DND-41 (cell line): ENCODE results near the gene PAPPA2.
"Not testable (repeated sequence)": the region's sequence is repeated elsewhere in the genome, so short reads cannot be mapped to it uniquely, and the experiment has no call there.

ENCODE experiments used
- ATAC-seq: fragments of 200-7000 bp; cut with Tn5 transposase; 3 replicates; pipeline ENCODE4 v1.9.1; 2021; ENCODE audit warnings: low read depth; ENCODE audit not compliant: insufficient read depth
- DNase-seq: peaks from one replicate; pipeline ENCODE4 v3.0.0-alpha.2; 2020
- H2AFZ ChIP-seq: 2 replicates; pipeline ENCODE4 v1.6.0; 2012; ENCODE audit warnings: low read depth, low read length
- H3K27ac ChIP-seq: 2 replicates; pipeline ENCODE4 v1.5.1; 2012; ENCODE audit warnings: low read length, inconsistent platforms
- H3K27me3 ChIP-seq: fragments of 200-600 bp; sonication (generic); 2 replicates; pipeline ENCODE4 v1.6.0; 2012; ENCODE audit warnings: low read length, mild to moderate bottlenecking, inconsistent platforms; ENCODE audit not compliant: insufficient read depth, poor library complexity
- H3K36me3 ChIP-seq: 2 replicates; pipeline ENCODE4 v1.5.1; 2012; ENCODE audit warnings: low read length, inconsistent platforms; ENCODE audit not compliant: insufficient read depth
- H3K4me1 ChIP-seq: 2 replicates; pipeline ENCODE4 v1.5.1; 2012; ENCODE audit warnings: mild to moderate bottlenecking, low read length; ENCODE audit not compliant: insufficient read depth
- H3K4me2 ChIP-seq: 2 replicates; pipeline ENCODE4 v1.6.0; 2012; ENCODE audit warnings: mild to moderate bottlenecking, moderate library complexity, low read length, inconsistent platforms; ENCODE audit not compliant: insufficient read depth
- H3K4me3 ChIP-seq, 2 experiments: fragments of 200-600 bp in 1 of 2; shearing (Covaris generic) in 1 of 2; 2 replicates each; pipeline ENCODE4 v1.5.1; 2012 to 2016; ENCODE audit warnings: inconsistent platforms in 2 of 2, low read length in 2 of 2, mild to moderate bottlenecking in 2 of 2, low read depth in 1 of 2, moderate library complexity in 1 of 2
- H3K79me2 ChIP-seq: 2 replicates; pipeline ENCODE4 v1.6.0; 2012; ENCODE audit warnings: low read length, inconsistent platforms; ENCODE audit not compliant: insufficient read depth
- H3K9ac ChIP-seq: 2 replicates; pipeline ENCODE4 v1.6.0; 2012; ENCODE audit warnings: low read depth, mild to moderate bottlenecking, inconsistent platforms, low read length, moderate library complexity
- H3K9me3 ChIP-seq: 2 replicates; pipeline ENCODE4 v1.5.1; 2012; ENCODE audit warnings: low read length, moderate library complexity, mild to moderate bottlenecking, inconsistent platforms; ENCODE audit not compliant: insufficient read depth, severe bottlenecking
- H4K20me1 ChIP-seq: 2 replicates; pipeline ENCODE4 v1.6.0; 2012; ENCODE audit warnings: low read length; ENCODE audit not compliant: insufficient read depth
- EZH2 ChIP-seq: IDR thresholded peaks from 3 replicates; pipeline ENCODE4 v1.6.1; 2012; ENCODE audit warnings: borderline replicate concordance, low read depth, mild to moderate bottlenecking, moderate library complexity, low read length, inconsistent platforms; ENCODE audit not compliant: severe bottlenecking
- TF ChIP-seq, protein P1 (sequence below): IDR thresholded peaks from 2 replicates; pipeline ENCODE4 v1.5.1; 2012; ENCODE audit warnings: borderline replicate concordance, low read length, moderate library complexity, mild to moderate bottlenecking; ENCODE audit not compliant: poor library complexity, severe bottlenecking; ENCODE audit errors: extremely low read depth

Gene PAPPA2

GRCh38 chr1:176559878-176560277, 96.9 kb downstream of the PAPPA2 start:
- Histone ChIP-seq H3K79me2 (no peaks in the 10 kb centered on the region), H3K27me3 (no peaks in the 10 kb centered on the region), H3K4me1 (no peaks in the 10 kb centered on the region), H3K27ac (no peak overlapping the region), H2AFZ (no peak overlapping the region), H3K9ac (no peak overlapping the region), H3K4me2 (no peak overlapping the region), H3K4me3 (no peak overlapping the region), H3K36me3 (no peaks in the 10 kb centered on the region), H3K9me3 (no peaks in the 10 kb centered on the region), H4K20me1 (no peaks in the 10 kb centered on the region)
- ATAC-seq (peak; percentile 98), DNase-seq (peak; percentile 62)
- TF ChIP-seq, protein P1, sequence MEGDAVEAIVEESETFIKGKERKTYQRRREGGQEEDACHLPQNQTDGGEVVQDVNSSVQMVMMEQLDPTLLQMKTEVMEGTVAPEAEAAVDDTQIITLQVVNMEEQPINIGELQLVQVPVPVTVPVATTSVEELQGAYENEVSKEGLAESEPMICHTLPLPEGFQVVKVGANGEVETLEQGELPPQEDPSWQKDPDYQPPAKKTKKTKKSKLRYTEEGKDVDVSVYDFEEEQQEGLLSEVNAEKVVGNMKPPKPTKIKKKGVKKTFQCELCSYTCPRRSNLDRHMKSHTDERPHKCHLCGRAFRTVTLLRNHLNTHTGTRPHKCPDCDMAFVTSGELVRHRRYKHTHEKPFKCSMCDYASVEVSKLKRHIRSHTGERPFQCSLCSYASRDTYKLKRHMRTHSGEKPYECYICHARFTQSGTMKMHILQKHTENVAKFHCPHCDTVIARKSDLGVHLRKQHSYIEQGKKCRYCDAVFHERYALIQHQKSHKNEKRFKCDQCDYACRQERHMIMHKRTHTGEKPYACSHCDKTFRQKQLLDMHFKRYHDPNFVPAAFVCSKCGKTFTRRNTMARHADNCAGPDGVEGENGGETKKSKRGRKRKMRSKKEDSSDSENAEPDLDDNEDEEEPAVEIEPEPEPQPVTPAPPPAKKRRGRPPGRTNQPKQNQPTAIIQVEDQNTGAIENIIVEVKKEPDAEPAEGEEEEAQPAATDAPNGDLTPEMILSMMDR: peak; percentile 88
- TF ChIP-seq EZH2: no peak

DNA sequence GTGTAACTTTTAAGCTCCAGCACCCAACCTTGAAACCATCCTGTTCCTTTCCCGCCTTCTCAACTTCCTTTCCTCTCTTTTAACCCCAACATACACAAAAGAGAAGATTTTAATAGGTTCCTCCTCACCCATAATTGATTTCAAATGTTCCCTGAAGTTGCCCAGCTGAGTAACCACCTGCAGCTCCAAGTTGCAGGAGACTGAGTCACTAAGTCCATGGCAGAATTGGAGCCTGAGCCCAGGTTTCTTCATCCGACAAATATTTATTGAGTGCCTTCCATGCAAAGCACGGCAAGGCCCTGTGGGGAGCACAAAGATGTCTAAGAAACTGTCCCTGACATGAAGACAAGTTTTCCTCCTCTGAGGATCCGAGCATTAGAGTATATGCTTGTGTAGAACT, 97.7 kb downstream of the PAPPA2 start:
- no peaks in the 10 kb centered on the region for H4K20me1 ChIP-seq
- TF ChIP-seq, protein P1: no peak
- TF ChIP-seq EZH2: no peak
- no peak for DNase-seq
- no peak overlapping the region for H2AFZ ChIP-seq
- no peak overlapping the region for H3K9ac ChIP-seq
- H3K27ac ChIP-seq: no peak overlapping the region
- no peak overlapping the region for H3K4me3 ChIP-seq
- H3K36me3 ChIP-seq: no peaks in the 10 kb centered on the region
- no peaks in the 10 kb centered on the region for H3K27me3 ChIP-seq
- no peaks in the 10 kb centered on the region for H3K9me3 ChIP-seq
- no peak overlapping the region for H3K4me2 ChIP-seq
- ATAC-seq: no peak
- H3K4me1 ChIP-seq: no peaks in the 10 kb centered on the region
- no peaks in the 10 kb centered on the region for H3K79me2 ChIP-seq

DNA sequence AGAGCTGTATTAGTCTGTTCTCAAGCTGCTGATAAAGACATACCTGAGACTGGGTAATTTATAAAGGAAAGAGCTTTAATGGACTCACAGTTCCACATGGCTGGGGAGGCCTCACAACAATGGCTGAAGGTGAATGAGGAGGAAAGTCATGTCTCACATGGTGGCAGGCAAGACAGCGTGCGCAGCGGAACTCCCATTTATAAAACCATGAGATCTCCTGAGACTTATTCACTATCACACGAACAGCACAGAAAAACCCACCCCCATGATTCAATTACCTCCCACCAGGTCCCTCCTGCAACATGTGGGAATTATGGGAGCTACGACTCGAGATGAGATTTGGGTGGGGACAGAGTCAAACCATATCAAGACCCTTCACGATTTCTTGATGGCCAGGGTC, 98.8 kb downstream of the PAPPA2 start:
- H3K4me3 ChIP-seq, H3K36me3 ChIP-seq, H3K79me2 ChIP-seq, H3K27ac ChIP-seq, H3K9me3 ChIP-seq, ATAC-seq, H3K9ac ChIP-seq, H3K27me3 ChIP-seq, H3K4me2 ChIP-seq, H3K4me1 ChIP-seq, H2AFZ ChIP-seq, H4K20me1 ChIP-seq, DNase-seq: not testable (repeated sequence)

GRCh38 chr1:176566004-176566975, 103.3 kb downstream of the PAPPA2 start:
- H3K9ac ChIP-seq: no peak overlapping the region
- DNase-seq (no peak), ATAC-seq (no peak)
- H3K4me3 ChIP-seq: no peak overlapping the region
- no peaks in the 10 kb centered on the region for H3K9me3 ChIP-seq
- H3K4me2 ChIP-seq: no peak overlapping the region
- H2AFZ ChIP-seq: no peak overlapping the region
- no peaks in the 10 kb centered on the region for H4K20me1 ChIP-seq
- H3K4me1 ChIP-seq: no peaks in the 10 kb centered on the region
- TF ChIP-seq EZH2: no peak
- TF ChIP-seq, protein P1: no peak
- no peak overlapping the region for H3K27ac ChIP-seq
- no peaks in the 10 kb centered on the region for H3K36me3 ChIP-seq
- no peaks in the 10 kb centered on the region for H3K79me2 ChIP-seq
- H3K27me3 ChIP-seq: peaks cover 3% of the 10 kb centered on the region
